Measurements from ENCODE around the gene MEX3D. TPM values are rescaled to one million over a fixed set of nuclear protein-coding genes. Genes with fewer than 3 reads are reported as not detected.

MEX3D gene
- total RNA-seq, 4 donors from 2014 or later, result 21.4 to 26.6 (median 23.0) TPM

GRCh38 chr19:1587872-1588271, 19.7 kb upstream of the MEX3D start:
- no peak for TF ChIP-seq POLR2A (IDR thresholded peaks at IDR 0.05)
- TF ChIP-seq, protein P1, sequence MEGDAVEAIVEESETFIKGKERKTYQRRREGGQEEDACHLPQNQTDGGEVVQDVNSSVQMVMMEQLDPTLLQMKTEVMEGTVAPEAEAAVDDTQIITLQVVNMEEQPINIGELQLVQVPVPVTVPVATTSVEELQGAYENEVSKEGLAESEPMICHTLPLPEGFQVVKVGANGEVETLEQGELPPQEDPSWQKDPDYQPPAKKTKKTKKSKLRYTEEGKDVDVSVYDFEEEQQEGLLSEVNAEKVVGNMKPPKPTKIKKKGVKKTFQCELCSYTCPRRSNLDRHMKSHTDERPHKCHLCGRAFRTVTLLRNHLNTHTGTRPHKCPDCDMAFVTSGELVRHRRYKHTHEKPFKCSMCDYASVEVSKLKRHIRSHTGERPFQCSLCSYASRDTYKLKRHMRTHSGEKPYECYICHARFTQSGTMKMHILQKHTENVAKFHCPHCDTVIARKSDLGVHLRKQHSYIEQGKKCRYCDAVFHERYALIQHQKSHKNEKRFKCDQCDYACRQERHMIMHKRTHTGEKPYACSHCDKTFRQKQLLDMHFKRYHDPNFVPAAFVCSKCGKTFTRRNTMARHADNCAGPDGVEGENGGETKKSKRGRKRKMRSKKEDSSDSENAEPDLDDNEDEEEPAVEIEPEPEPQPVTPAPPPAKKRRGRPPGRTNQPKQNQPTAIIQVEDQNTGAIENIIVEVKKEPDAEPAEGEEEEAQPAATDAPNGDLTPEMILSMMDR (IDR thresholded peaks at IDR 0.05), result no peak
- 35 to 44% methylated on average over 4 to 7 of the region's 9 CpGs for WGBS, 2 donors
- H3K36me3 ChIP-seq, result peaks cover 0 to 23% (median 11%) of the 10 kb centered on the region in 3 donors
- intact Hi-C loops (cut with DNase I), result no loop called here
- H3K27me3 ChIP-seq, result no peaks in the 10 kb centered on the region
- DNase-seq, result no peak
- no peaks in the 10 kb centered on the region for H3K9me3 ChIP-seq
- no peak overlapping the region for H3K4me3 ChIP-seq
- peak overlapping the region in 2 of 4 donors; percentile 1 to 10 for H3K27ac ChIP-seq
- peaks cover 21 to 58% (median 23%) of the 10 kb centered on the region in 3 donors for H3K4me1 ChIP-seq

DNA sequence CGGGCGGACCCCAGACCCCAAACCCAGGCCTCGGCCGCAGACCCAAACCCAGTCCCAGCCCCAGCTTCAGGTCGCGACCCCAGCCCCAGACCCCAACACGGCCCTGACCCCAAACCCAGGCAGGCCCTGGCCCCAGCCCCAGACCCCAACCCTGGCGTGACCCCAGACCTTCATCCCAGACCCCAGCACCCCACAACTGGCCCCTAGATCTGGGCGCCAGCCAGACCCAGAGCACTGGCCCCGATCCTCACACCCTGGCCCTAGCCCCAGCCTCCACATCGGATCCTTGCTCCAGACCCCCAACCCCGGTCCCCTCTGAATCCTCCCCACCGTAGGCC, 17.1 kb upstream of the MEX3D start:
- Histone ChIP-seq H3K36me3 (peaks cover 9 to 50% (median 29%) of the 10 kb centered on the region in 3 donors), H3K27ac (no peak overlapping the region), H3K4me3 (no peak overlapping the region), H3K4me1 (peaks cover 5 to 40% (median 6%) of the 10 kb centered on the region in 3 donors), H3K27me3 (no peaks in the 10 kb centered on the region), H3K9me3 (no peaks in the 10 kb centered on the region)
- 92% methylated on average over 2 of the region's 13 CpGs; no CpG with 5 or more reads in 1 of the 2 donors for WGBS, 2 donors
- TF ChIP-seq, protein P1 (IDR thresholded peaks at IDR 0.05), result no peak
- TF ChIP-seq POLR2A (IDR thresholded peaks at IDR 0.05), result no peak
- intact Hi-C loops (cut with DNase I), result no loop called here
- DNase-seq, result no peak

DNA sequence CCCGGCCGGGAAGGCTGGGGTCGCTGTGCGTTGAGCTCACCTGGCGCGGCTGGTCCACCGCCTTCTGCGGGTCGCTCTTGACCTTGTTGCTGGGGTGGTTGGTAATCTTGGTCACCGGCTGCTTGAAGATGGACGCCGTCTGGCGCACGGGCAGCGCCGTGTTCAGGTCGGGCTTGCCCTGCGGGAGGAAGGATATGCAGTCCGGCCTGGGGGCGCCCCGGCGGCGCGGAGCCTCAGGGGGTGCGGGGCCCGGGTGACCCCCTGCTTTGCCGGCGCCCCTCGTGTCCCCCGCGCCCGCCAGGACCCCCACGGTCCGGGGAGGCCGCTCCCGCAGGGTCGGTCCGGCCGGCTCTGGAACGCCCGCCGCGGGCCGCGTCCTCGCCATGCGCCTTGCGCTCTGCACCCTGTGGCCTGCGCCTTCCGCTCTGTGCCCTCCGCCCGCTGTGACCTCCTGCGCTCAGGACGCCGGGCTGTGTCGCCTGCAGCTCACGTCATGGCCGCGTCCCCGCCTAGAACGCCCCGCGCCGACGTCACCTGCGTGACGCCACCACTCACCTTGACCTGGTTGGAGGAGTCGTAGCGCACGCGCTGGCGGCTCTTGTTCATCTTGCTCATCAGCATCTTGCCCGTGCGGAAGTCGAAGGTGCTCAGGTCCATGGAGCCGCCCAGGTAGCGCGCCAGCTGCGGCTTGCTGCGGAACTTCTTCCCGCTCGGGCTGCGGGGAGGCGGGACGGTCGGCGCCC, 16.5 kb upstream of the MEX3D start:
- H3K4me1 ChIP-seq, result peaks cover 0 to 35% (median under 1%) of the 10 kb centered on the region in 3 donors
- H3K27me3 ChIP-seq, result no peaks in the 10 kb centered on the region
- H3K9me3 ChIP-seq, result no peaks in the 10 kb centered on the region
- no peak overlapping the region for H3K4me3 ChIP-seq
- WGBS, 2 donors, result 95% methylated on average over 30 of the region's 87 CpGs; no CpG with 5 or more reads in 1 of the 2 donors
- H3K27ac ChIP-seq, result no peak overlapping the region
- TF ChIP-seq, protein P1 (IDR thresholded peaks at IDR 0.05), result no peak
- TF ChIP-seq POLR2A (IDR thresholded peaks at IDR 0.05), result no peak
- DNase-seq, result no peak
- intact Hi-C loops (cut with DNase I), result no loop called here
- peaks cover 9 to 55% (median 33%) of the 10 kb centered on the region in 3 donors for H3K36me3 ChIP-seq

DNA sequence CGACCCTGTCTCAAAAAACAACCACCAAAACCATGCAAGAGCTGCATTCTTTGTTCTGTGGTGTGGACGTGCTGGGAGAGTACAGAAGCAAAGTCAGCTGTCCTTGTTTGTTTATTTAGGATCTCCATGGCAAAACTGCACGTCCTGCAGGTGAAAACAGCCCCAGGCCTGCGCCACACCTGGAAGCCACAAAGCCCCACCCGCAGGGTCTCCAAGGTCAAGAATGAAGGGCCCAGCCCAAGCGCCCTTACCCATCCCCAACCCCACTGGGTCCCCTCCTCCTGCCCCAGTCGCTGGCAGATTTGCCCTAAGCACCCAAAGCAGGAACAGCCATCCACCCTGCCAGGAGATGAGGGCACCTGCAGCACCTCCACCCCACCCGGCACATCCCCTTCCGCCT, 14.1 kb upstream of the MEX3D start:
- TF ChIP-seq, protein P1 (IDR thresholded peaks at IDR 0.05), result no peak
- TF ChIP-seq POLR2A (IDR thresholded peaks at IDR 0.05), result no peak
- intact Hi-C loops (cut with DNase I), result no loop called here
- Histone ChIP-seq H3K4me3 (no peak overlapping the region), H3K27me3 (no peaks in the 10 kb centered on the region), H3K9me3 (no peaks in the 10 kb centered on the region), H3K27ac (no peak overlapping the region), H3K4me1 (peaks cover 0 to 10% (median 0%) of the 10 kb centered on the region in 3 donors), H3K36me3 (peaks cover 18 to 79% (median 41%) of the 10 kb centered on the region in 3 donors)
- WGBS, 2 donors, result 40 to 68% methylated on average over 1 to 6 of the region's 9 CpGs
- DNase-seq, result no peak

GRCh38 chr19:1580957-1581356, 12.8 kb upstream of the MEX3D start:
- intact Hi-C loops (cut with DNase I), result no loop called here
- Histone ChIP-seq H3K36me3 (peaks cover 23 to 90% (median 42%) of the 10 kb centered on the region in 3 donors), H3K9me3 (no peaks in the 10 kb centered on the region), H3K4me3 (no peak overlapping the region), H3K27ac (no peak overlapping the region), H3K27me3 (no peaks in the 10 kb centered on the region), H3K4me1 (no peaks in the 10 kb centered on the region)
- TF ChIP-seq, protein P1 (IDR thresholded peaks at IDR 0.05), result no peak
- no peak for TF ChIP-seq POLR2A (IDR thresholded peaks at IDR 0.05)
- no peak for DNase-seq
- WGBS, 2 donors, result 100% methylated on average over 2 of the region's 22 CpGs; no CpG with 5 or more reads in 1 of the 2 donors

All from esophagus squamous epithelium (tissue), 5 donors.